ENCODE measurements around the gene DIP2C. TPM values are rescaled to one million over a fixed set of nuclear protein-coding genes. Genes with fewer than 3 reads are reported as not detected.

Gene DIP2C
- total RNA-seq, 1 experiment from 2014 or later, result 11.0 TPM

- H3K27ac Mint-ChIP-seq, result no peak overlapping the region
Observed at GRCh38 chr10:371515-371914, 318.0 kb downstream of the DIP2C start.

GRCh38 chr10:370449-370825, 319.0 kb downstream of the DIP2C start:
- ChIA-PET CTCF (interaction anchor here (3.0 kb wide), 1 partner anchor 419 kb away, joined by 12 read pairs; no protein-coding TSS in a partner anchor), POLR2A (no interaction called here)
- no peak for ATAC-seq
- DNase-seq (ENCODE audit: low spot score), result no peak
- peaks cover 12% of the 10 kb centered on the region for H3K36me3 Mint-ChIP-seq
- peaks cover 12% of the 10 kb centered on the region for H3K4me1 Mint-ChIP-seq
- H3K4me3 Mint-ChIP-seq, result no peak overlapping the region
- no peaks in the 10 kb centered on the region for H3K27me3 Mint-ChIP-seq (ENCODE audit: low read depth)
- 0 out of 2 replicates have a peak, but pooled peaks cover 3% of the 10 kb centered on the region for H3K9me3 Mint-ChIP-seq
- H3K27ac Mint-ChIP-seq, result no peak overlapping the region
- TF ChIP-seq ETV6 (CRISPR knock-in tag; IDR thresholded peaks at IDR 0.05) (no peak), ZNF232 (CRISPR knock-in tag; IDR thresholded peaks at IDR 0.05) (no peak), CBFB (CRISPR knock-in tag; IDR thresholded peaks at IDR 0.05; ENCODE audit: low read depth) (no peak), GABPB1 (CRISPR knock-in tag; IDR thresholded peaks at IDR 0.05) (no peak), EMX1 (CRISPR knock-in tag; IDR thresholded peaks at IDR 0.05) (no peak)
- TF ChIP-seq, protein P1, sequence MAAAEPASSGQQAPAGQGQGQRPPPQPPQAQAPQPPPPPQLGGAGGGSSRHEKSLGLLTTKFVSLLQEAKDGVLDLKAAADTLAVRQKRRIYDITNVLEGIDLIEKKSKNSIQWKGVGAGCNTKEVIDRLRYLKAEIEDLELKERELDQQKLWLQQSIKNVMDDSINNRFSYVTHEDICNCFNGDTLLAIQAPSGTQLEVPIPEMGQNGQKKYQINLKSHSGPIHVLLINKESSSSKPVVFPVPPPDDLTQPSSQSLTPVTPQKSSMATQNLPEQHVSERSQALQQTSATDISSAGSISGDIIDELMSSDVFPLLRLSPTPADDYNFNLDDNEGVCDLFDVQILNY (CRISPR knock-in tag; IDR thresholded peaks at IDR 0.05), result no peak
- TF ChIP-seq, protein P2, sequence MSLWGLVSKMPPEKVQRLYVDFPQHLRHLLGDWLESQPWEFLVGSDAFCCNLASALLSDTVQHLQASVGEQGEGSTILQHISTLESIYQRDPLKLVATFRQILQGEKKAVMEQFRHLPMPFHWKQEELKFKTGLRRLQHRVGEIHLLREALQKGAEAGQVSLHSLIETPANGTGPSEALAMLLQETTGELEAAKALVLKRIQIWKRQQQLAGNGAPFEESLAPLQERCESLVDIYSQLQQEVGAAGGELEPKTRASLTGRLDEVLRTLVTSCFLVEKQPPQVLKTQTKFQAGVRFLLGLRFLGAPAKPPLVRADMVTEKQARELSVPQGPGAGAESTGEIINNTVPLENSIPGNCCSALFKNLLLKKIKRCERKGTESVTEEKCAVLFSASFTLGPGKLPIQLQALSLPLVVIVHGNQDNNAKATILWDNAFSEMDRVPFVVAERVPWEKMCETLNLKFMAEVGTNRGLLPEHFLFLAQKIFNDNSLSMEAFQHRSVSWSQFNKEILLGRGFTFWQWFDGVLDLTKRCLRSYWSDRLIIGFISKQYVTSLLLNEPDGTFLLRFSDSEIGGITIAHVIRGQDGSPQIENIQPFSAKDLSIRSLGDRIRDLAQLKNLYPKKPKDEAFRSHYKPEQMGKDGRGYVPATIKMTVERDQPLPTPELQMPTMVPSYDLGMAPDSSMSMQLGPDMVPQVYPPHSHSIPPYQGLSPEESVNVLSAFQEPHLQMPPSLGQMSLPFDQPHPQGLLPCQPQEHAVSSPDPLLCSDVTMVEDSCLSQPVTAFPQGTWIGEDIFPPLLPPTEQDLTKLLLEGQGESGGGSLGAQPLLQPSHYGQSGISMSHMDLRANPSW (CRISPR knock-in tag; conservative IDR thresholded peaks at IDR 0.05; ENCODE audit: low read depth), result no peak
- TF ChIP-seq, protein P3, sequence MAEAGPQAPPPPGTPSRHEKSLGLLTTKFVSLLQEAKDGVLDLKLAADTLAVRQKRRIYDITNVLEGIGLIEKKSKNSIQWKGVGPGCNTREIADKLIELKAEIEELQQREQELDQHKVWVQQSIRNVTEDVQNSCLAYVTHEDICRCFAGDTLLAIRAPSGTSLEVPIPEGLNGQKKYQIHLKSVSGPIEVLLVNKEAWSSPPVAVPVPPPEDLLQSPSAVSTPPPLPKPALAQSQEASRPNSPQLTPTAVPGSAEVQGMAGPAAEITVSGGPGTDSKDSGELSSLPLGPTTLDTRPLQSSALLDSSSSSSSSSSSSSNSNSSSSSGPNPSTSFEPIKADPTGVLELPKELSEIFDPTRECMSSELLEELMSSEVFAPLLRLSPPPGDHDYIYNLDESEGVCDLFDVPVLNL (CRISPR knock-in tag; IDR thresholded peaks at IDR 0.05; ENCODE audit: borderline replicate concordance, low read depth), result no peak

More at GRCh38 chr10:371515-371914, 318.0 kb downstream of the DIP2C start:
- TF ChIP-seq, protein P2 (CRISPR knock-in tag; conservative IDR thresholded peaks at IDR 0.05; ENCODE audit: low read depth), result no peak
- TF ChIP-seq, protein P4, sequence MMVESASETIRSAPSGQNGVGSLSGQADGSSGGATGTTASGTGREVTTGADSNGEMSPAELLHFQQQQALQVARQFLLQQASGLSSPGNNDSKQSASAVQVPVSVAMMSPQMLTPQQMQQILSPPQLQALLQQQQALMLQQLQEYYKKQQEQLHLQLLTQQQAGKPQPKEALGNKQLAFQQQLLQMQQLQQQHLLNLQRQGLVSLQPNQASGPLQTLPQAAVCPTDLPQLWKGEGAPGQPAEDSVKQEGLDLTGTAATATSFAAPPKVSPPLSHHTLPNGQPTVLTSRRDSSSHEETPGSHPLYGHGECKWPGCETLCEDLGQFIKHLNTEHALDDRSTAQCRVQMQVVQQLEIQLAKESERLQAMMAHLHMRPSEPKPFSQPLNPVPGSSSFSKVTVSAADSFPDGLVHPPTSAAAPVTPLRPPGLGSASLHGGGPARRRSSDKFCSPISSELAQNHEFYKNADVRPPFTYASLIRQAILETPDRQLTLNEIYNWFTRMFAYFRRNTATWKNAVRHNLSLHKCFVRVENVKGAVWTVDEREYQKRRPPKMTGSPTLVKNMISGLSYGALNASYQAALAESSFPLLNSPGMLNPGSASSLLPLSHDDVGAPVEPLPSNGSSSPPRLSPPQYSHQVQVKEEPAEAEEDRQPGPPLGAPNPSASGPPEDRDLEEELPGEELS (CRISPR knock-in tag; IDR thresholded peaks at IDR 0.05), result no peak
- TF ChIP-seq RELA (CRISPR knock-in tag; IDR thresholded peaks at IDR 0.05; ENCODE audit: borderline replicate concordance), result no peak
- TF ChIP-seq ARID4B (CRISPR knock-in tag; IDR thresholded peaks at IDR 0.05; ENCODE audit: borderline replicate concordance), result no peak
- no peak for TF ChIP-seq ZNF121 (CRISPR knock-in tag; IDR thresholded peaks at IDR 0.05)
- no peak for TF ChIP-seq SOX15 (CRISPR knock-in tag; IDR thresholded peaks at IDR 0.05)
- TF ChIP-seq GRHL2 (CRISPR knock-in tag; IDR thresholded peaks at IDR 0.05; ENCODE audit: insufficient replicate concordance, severe bottlenecking), result no peak
- DNase-seq (ENCODE audit: low spot score) (no peak), ATAC-seq (no peak)
- Mint-ChIP-seq H3K36me3 (peaks cover 12% of the 10 kb centered on the region), H3K9me3 (0 out of 2 replicates have a peak, but pooled peaks cover 3% of the 10 kb centered on the region), H3K4me3 (no peak overlapping the region), H3K27me3 (ENCODE audit: low read depth) (no peaks in the 10 kb centered on the region), H3K4me1 (peaks cover 12% of the 10 kb centered on the region)
- CTCF ChIA-PET, result interaction anchor here (3.0 kb wide), 1 partner anchor 417 kb away, joined by 12 read pairs; no protein-coding TSS in a partner anchor
- POLR2A ChIA-PET, result no interaction called here

All from WTC11 (cell line).